Heart right ventricle (tissue), 12 donors: ENCODE measurements around the gene TCEAL6. TPM values are rescaled to one million over a fixed set of nuclear protein-coding genes. Genes with fewer than 3 reads are reported as not detected.

Source experiments
- polyA plus RNA-seq, 2 donors: library from polyadenylated mRNA; stranded (reverse); fragments of 200-250 nt; gene quantifications; one replicate each; pipeline ENCODE4 v1.2.3, GENCODE V29; 2013
- total RNA-seq, 10 donors: library from RNA; stranded (reverse); fragmentation: NEBNext Ultra II Directional in 3 of 10; extraction: Animal tissue kit (Norgen Biotek cat#: 25700) in 3 of 10; gene quantifications; one replicate each; pipeline versions ENCODE4 v1.2.1 to v1.2.4, GENCODE V29; 2021 to 2023
- donor health status: ischemic (EF 13 %, LVEDD 7.1; RV severe dilation, severe dysfunction).
- donor health status: healthy with polysubstance abuse.
- donor health status: DM: no; HTN: yes; CAD: no.
- donor health status: DM: no; HTN: no; CAD: no.
- donor health status: ischemic (EF 25% LVEDD 6.9; RV normal size, moderate dysfunction).
- donor health status: ischemic (EF 25% LVEDD 5.7; RV mildly dilated, moderate dysfunction).
- donor health status: healthy.
- donor health status: nonischemic (EF 11% LVEDD 7.7; RV severe dilation, severe dysfunction).
- donor health status: DM: yes; HTN: yes; CAD: no.
- donor health status: PGD.
- donor health status: ischemic (EF 29% LVEDD 5.4; RV normal size, mild dysfunction).
- donor health status: nonischemic (EF 23%, LVEDD 6.1; RV moderate dilation, normal function).

TCEAL6 gene
- total and polyA plus RNA-seq, 12 donors: not detected

Other genes with a start within 250 kb of the TCEAL6 start
- 1 to 10 TPM; 3.3 to 7.4 (median 6.1) TPM for gene ZMAT1, start 210.5 kb downstream of the TCEAL6 start, total RNA-seq
- gene ZMAT1, start 210.5 kb downstream of the TCEAL6 start, polyA plus RNA-seq: 10 to 100 TPM in 1 of 2 donors, 1 to 10 TPM in 1; 1.3 to 23.2 TPM
- under 1 TPM in 3 of 10 donors, not detected in 7; 0.23 to 0.31 (median 0.26) TPM for gene TCEAL2, start 16.8 kb downstream of the TCEAL6 start, total RNA-seq
- gene TCEAL2, start 16.8 kb downstream of the TCEAL6 start, polyA plus RNA-seq: under 1 TPM; 0.09 to 0.80 TPM
- 1 to 10 TPM in 3 of 10 donors, under 1 TPM in 7; 0.32 to 2.1 (median 0.90) TPM for gene BEX5, start 13.5 kb upstream of the TCEAL6 start, total RNA-seq
- 1 to 10 TPM in 1 of 2 donors, under 1 TPM in 1; 0.17 to 1.2 TPM for gene BEX5, start 13.5 kb upstream of the TCEAL6 start, polyA plus RNA-seq
- not detected for gene TCP11X1, start 72.8 kb upstream of the TCEAL6 start, total RNA-seq
- gene TCP11X1, start 72.8 kb upstream of the TCEAL6 start, polyA plus RNA-seq: not detected
- gene NXF2, start 104.7 kb upstream of the TCEAL6 start, total RNA-seq: not detected
- not detected for gene NXF2, start 104.7 kb upstream of the TCEAL6 start, polyA plus RNA-seq